ENCODE data around the gene ILKAP. TPM values are rescaled to one million over a fixed set of nuclear protein-coding genes. Genes with fewer than 3 reads are reported as not detected.

ILKAP gene
- total RNA-seq, 4 donors from 2014 or later = 36.3 to 82.6 (median 49.6) TPM

- WGBS = no CpG with 5 or more reads among the region's 29 CpGs
- DNase-seq (ENCODE audit: low spot score in 2 of 2) = no peak
Measured at GRCh38 chr2:238122287-238123217, 80.9 kb downstream of the ILKAP start.

GRCh38 chr2:238121511-238122286, 81.8 kb downstream of the ILKAP start:
- TF ChIP-seq EP300 (IDR thresholded peaks at IDR 0.05) (no peak), POLR2AphosphoS5 (IDR thresholded peaks at IDR 0.05) (no peak), POLR2A (IDR thresholded peaks at IDR 0.05) (no peak), CTCF (IDR thresholded peaks at IDR 0.05) (no peak)
- DNase-seq (ENCODE audit: low spot score in 2 of 2) = no peak

More at GRCh38 chr2:238122287-238123217, 80.9 kb downstream of the ILKAP start:
- peaks cover 27% of the 10 kb centered on the region for H3K27me3 ChIP-seq
- no peak overlapping the region for H3K4me3 ChIP-seq
- TF ChIP-seq POLR2AphosphoS5 (IDR thresholded peaks at IDR 0.05) = no peak
- no peak overlapping the region for H3K27ac ChIP-seq
- no peaks in the 10 kb centered on the region for H3K9me3 ChIP-seq
- peaks cover 6% of the 10 kb centered on the region for H3K4me1 ChIP-seq
- no peaks in the 10 kb centered on the region for H3K36me3 ChIP-seq

GRCh38 chr2:238120463-238121298, 82.8 kb downstream of the ILKAP start:
- WGBS = 14% methylated on average over 12 of the region's 30 CpGs
- Histone ChIP-seq H3K36me3 (no peaks in the 10 kb centered on the region), H3K4me3 (no peak overlapping the region), H3K27me3 (peaks cover 39% of the 10 kb centered on the region), H3K27ac (no peak overlapping the region), H3K9me3 (no peaks in the 10 kb centered on the region), H3K4me1 (no peaks in the 10 kb centered on the region)
- TF ChIP-seq POLR2AphosphoS5 (IDR thresholded peaks at IDR 0.05) = no peak
- DNase-seq (ENCODE audit: low spot score in 2 of 2) = no peak

More at GRCh38 chr2:238121511-238122286, 81.8 kb downstream of the ILKAP start:
- peaks cover 35% of the 10 kb centered on the region for H3K27me3 ChIP-seq
- H3K4me1 ChIP-seq = no peaks in the 10 kb centered on the region
- no peak overlapping the region for H3K4me3 ChIP-seq
- WGBS = 100% methylated on average over 4 of the region's 27 CpGs
- H3K27ac ChIP-seq = no peak overlapping the region
- no peaks in the 10 kb centered on the region for H3K9me3 ChIP-seq
- no peaks in the 10 kb centered on the region for H3K36me3 ChIP-seq

Other genes starting within 250 kb of the ILKAP start
- 10 to 100 TPM; 32.2 to 63.6 (median 39.7) TPM for gene UBE2F, start 236.7 kb downstream of the ILKAP start, total RNA-seq
- gene SCLY, start 142.7 kb downstream of the ILKAP start, total RNA-seq = 10 to 100 TPM in 2 of 4 donors, 1 to 10 TPM in 2; 5.5 to 14.5 (median 9.6) TPM
- gene ESPNL, start 103.4 kb downstream of the ILKAP start, total RNA-seq = under 1 TPM in 2 of 4 donors, not detected in 2; 0.25 to 0.56 TPM
- gene KLHL30, start 65.0 kb downstream of the ILKAP start, total RNA-seq = under 1 TPM in 2 of 4 donors, not detected in 2; 0.13 to 0.23 TPM
- gene ERFE, start 44.7 kb downstream of the ILKAP start, total RNA-seq = not detected
- 1 to 10 TPM; 4.0 to 10.0 (median 7.0) TPM for gene HES6, start 36.3 kb upstream of the ILKAP start, total RNA-seq
- gene PER2, start 84.9 kb upstream of the ILKAP start, total RNA-seq = 100 to 1,000 TPM in 1 of 4 donors, 10 to 100 TPM in 3; 24.3 to 105 (median 85.9) TPM
- 10 to 100 TPM; 10.2 to 15.4 (median 10.6) TPM for gene TRAF3IP1, start 116.8 kb upstream of the ILKAP start, total RNA-seq
- gene ASB1, start 223.2 kb upstream of the ILKAP start, total RNA-seq = 10 to 100 TPM; 17.1 to 48.8 (median 22.1) TPM